ENCODE data around the gene CACNA1A. TPM values are rescaled to one million over a fixed set of nuclear protein-coding genes. Genes with fewer than 3 reads are reported as not detected.
"Not testable (repeated sequence)": the region's sequence is repeated elsewhere in the genome, so short reads cannot be mapped to it uniquely, and the experiment has no call there.

CACNA1A gene
- polyA plus RNA-seq, 2 of the 4 experiments (the other 2 are of a cell fraction) = 0.27 to 0.71 TPM

DNA sequence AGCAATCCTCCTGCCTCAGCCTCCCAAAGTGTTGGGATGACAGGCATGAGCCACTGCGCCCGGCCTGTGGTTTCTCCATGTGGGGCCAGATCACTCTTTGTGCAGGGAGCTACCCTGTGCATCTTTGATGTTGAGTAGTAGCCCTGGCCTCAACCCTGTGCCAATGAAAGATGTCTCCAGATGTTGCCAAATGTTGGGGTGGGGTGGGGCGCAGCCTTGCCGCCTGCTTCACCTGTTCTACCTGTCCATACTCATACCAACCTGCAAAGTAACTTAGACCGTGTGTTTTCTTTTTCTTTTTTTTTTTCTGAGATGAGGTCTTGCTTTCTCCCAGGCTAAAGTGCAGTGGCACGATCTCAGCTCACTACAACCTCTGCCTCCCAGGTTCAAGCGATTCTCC is 335.1 kb downstream of the CACNA1A start:
- Histone ChIP-seq H3K4me2 (no peak overlapping the region), H3K27ac (peak overlapping the region; percentile 100), H3K4me1 (peaks cover 66% of the 10 kb centered on the region), H3K9me3 (no peaks in the 10 kb centered on the region), H3K4me3 (no peak overlapping the region)
- FAIRE-seq (no peak), DNase-seq (ENCODE audit: low read depth in 1 of 2, low spot score in 1 of 2) (no peak), ATAC-seq (no peak)
- TF ChIP-seq, protein P1, sequence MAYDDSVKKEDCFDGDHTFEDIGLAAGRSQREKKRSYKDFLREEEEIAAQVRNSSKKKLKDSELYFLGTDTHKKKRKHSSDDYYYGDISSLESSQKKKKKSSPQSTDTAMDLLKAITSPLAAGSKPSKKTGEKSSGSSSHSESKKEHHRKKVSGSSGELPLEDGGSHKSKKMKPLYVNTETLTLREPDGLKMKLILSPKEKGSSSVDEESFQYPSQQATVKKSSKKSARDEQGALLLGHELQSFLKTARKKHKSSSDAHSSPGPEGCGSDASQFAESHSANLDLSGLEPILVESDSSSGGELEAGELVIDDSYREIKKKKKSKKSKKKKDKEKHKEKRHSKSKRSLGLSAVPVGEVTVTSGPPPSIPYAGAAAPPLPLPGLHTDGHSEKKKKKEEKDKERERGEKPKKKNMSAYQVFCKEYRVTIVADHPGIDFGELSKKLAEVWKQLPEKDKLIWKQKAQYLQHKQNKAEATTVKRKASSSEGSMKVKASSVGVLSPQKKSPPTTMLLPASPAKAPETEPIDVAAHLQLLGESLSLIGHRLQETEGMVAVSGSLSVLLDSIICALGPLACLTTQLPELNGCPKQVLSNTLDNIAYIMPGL (CRISPR knock-in tag; IDR thresholded peaks at IDR 0.05; ENCODE audit: borderline replicate concordance) = no peak
- no peak for TF ChIP-seq SREBF2 (IDR thresholded peaks at IDR 0.05)
- no peak for TF ChIP-seq HOXA7 (CRISPR knock-in tag; IDR thresholded peaks at IDR 0.05)
- no peak for TF ChIP-seq TFCP2L1 (CRISPR knock-in tag; IDR thresholded peaks at IDR 0.05)
- TF ChIP-seq SMC3 (IDR thresholded peaks at IDR 0.05) = no peak
- TF ChIP-seq RNF2 (IDR thresholded peaks at IDR 0.05; ENCODE audit: borderline replicate concordance, low read depth) = no peak
- TF ChIP-seq, protein P2, sequence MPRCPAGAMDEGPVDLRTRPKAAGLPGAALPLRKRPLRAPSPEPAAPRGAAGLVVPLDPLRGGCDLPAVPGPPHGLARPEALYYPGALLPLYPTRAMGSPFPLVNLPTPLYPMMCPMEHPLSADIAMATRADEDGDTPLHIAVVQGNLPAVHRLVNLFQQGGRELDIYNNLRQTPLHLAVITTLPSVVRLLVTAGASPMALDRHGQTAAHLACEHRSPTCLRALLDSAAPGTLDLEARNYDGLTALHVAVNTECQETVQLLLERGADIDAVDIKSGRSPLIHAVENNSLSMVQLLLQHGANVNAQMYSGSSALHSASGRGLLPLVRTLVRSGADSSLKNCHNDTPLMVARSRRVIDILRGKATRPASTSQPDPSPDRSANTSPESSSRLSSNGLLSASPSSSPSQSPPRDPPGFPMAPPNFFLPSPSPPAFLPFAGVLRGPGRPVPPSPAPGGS (IDR thresholded peaks at IDR 0.05) = no peak
- no peak for TF ChIP-seq NR3C1 (IDR thresholded peaks at IDR 0.05)
- TF ChIP-seq KDM5A (IDR thresholded peaks at IDR 0.05) = no peak
- POLR2A ChIA-PET = no interaction called here
- 96% methylated on average over 7 of the region's 7 CpGs for WGBS (ENCODE audit: missing lambda C conversion rate)
- CTCF ChIA-PET = interaction anchor here (1.3 to 2.6 kb wide), 3 partner anchors 9 to 194 kb away, joined by 4 to 13 read pairs (median 5); no protein-coding TSS in a partner anchor

DNA sequence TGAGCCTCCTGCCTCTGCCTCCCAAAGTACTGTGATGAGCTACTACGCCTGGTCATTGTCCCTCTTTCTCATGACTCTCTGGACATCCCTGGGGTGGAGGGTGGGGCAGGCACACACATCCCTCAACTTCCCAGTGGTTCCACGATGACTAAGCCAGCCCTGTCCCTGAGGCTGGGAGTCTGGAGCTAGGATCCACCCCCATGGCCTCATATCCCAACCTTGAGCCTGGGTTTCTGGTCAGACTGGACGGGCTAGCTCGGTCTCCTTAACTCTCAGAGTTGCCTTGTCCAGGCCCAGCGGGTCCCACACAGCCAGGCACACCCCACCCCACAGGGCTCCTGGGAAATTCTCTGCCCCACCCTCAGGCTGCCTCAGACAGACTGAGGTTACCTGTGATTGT is 336.5 kb downstream of the CACNA1A start:
- H3K27ac ChIP-seq = peak overlapping the region; percentile 100
- ATAC-seq (peak; percentile 47 to 48), FAIRE-seq (no peak), DNase-seq (ENCODE audit: low read depth in 1 of 2, low spot score in 1 of 2) (peak; percentile 89)
- 6% methylated on average over 2 of the region's 5 CpGs for WGBS (ENCODE audit: missing lambda C conversion rate)
- H3K9me3 ChIP-seq = no peaks in the 10 kb centered on the region
- CTCF ChIA-PET = interaction anchor here (0.5 to 2.6 kb wide), 7 partner anchors 14 to 205 kb away, joined by 3 to 13 read pairs (median 3); partner anchors contain the start of genes IER2 and STX10
- peak; percentile 27 for TF ChIP-seq MAFK (IDR thresholded peaks at IDR 0.05; ENCODE audit: partially characterized antibody)
- no peak for TF ChIP-seq NPAS2 (CRISPR knock-in tag; IDR thresholded peaks at IDR 0.05; ENCODE audit: borderline replicate concordance)
- no peak for TF ChIP-seq RFX5 (IDR thresholded peaks at IDR 0.05)
- no peak for TF ChIP-seq EHMT2 (IDR thresholded peaks at IDR 0.05; ENCODE audit: low read depth)
- TF ChIP-seq SMC3 (IDR thresholded peaks at IDR 0.05) = 0 out of 3 replicates have a peak, but pooled peaks have one; percentile 16
- TF ChIP-seq, protein P3, sequence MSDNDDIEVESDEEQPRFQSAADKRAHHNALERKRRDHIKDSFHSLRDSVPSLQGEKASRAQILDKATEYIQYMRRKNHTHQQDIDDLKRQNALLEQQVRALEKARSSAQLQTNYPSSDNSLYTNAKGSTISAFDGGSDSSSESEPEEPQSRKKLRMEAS (IDR thresholded peaks at IDR 0.05) = peak; percentile 47; the same call in 1 of the 2 replicates
- no peak for TF ChIP-seq KDM5A (IDR thresholded peaks at IDR 0.05)
- no peak for TF ChIP-seq ESRRA (IDR thresholded peaks at IDR 0.05; ENCODE audit: borderline replicate concordance, low read length)
- TF ChIP-seq POLR2AphosphoS2 (conservative IDR thresholded peaks at IDR 0.05; ENCODE audit: low read length) = no peak
- TF ChIP-seq HOXA7 (CRISPR knock-in tag; IDR thresholded peaks at IDR 0.05) = no peak
- 0 out of 2 replicates have a peak, but pooled peaks have one; percentile 38 for TF ChIP-seq GATA3 (IDR thresholded peaks at IDR 0.05; ENCODE audit: borderline replicate concordance)
- no peak for TF ChIP-seq CHD2 (IDR thresholded peaks at IDR 0.05; ENCODE audit: low read length, partially characterized antibody)
- no peak for TF ChIP-seq FOSL2 (IDR thresholded peaks at IDR 0.05)
- TF ChIP-seq FOSL2 (CRISPR knock-in tag; IDR thresholded peaks at IDR 0.05) = peak; percentile 65
- H3K4me1 ChIP-seq = peaks cover 79% of the 10 kb centered on the region
- H3K4me3 ChIP-seq = no peak overlapping the region
- POLR2A ChIA-PET = interaction anchor here (1.0 to 1.5 kb wide), 3 partner anchors 14 to 52 kb away, joined by 4 to 8 read pairs (median 6); partner anchors contain the start of gene NACC1
- H3K4me2 ChIP-seq = peak overlapping the region; percentile 73

DNA sequence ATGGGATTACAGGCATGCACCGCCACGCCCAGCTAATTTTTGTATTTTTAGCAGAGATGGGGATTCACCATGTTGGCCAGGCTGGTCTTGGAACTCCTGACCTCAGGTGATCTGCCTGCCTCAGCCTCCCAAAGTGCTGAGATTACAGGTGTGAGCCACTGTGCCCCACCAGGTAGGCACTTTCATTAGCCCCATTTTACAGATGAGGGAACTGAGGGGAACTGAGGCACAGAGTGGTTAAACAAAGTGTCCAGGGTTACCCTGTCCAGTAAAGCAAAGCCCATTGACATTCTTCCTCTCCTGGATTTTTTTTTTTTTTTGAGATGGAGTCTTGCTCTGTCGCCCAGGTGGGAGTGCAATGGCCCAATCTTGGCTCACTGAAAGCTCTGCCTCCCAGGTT is 340.1 kb downstream of the CACNA1A start:
- POLR2A ChIA-PET = interaction anchor here (3.1 kb wide), 1 partner anchor 14 kb away, joined by 40 read pairs; no protein-coding TSS in a partner anchor
- ATAC-seq; H3K9me3 ChIP-seq; CTCF ChIA-PET; H3K4me2 ChIP-seq; DNase-seq (ENCODE audit: low read depth in 1 of 2, low spot score in 1 of 2); H3K4me3 ChIP-seq; FAIRE-seq: not testable (repeated sequence)
- 90% methylated on average over 3 of the region's 3 CpGs for WGBS (ENCODE audit: missing lambda C conversion rate)
- peak overlapping the region; percentile 100 for H3K27ac ChIP-seq
- H3K4me1 ChIP-seq = peaks cover 81% of the 10 kb centered on the region
